ENCODE measurements around the gene TIAM1.

GRCh38 chr21:31090376-31090775 lies 253.7 kb downstream of the TIAM1 start:
- TF ChIP-seq, protein P1, sequence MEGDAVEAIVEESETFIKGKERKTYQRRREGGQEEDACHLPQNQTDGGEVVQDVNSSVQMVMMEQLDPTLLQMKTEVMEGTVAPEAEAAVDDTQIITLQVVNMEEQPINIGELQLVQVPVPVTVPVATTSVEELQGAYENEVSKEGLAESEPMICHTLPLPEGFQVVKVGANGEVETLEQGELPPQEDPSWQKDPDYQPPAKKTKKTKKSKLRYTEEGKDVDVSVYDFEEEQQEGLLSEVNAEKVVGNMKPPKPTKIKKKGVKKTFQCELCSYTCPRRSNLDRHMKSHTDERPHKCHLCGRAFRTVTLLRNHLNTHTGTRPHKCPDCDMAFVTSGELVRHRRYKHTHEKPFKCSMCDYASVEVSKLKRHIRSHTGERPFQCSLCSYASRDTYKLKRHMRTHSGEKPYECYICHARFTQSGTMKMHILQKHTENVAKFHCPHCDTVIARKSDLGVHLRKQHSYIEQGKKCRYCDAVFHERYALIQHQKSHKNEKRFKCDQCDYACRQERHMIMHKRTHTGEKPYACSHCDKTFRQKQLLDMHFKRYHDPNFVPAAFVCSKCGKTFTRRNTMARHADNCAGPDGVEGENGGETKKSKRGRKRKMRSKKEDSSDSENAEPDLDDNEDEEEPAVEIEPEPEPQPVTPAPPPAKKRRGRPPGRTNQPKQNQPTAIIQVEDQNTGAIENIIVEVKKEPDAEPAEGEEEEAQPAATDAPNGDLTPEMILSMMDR (IDR thresholded peaks at IDR 0.05; ENCODE audit: control extremely low read depth in 1 of 3, insufficient read depth in 1 of 3, low read depth in 1 of 3, low read length in 3 of 3) = no peak
- TF ChIP-seq POLR2AphosphoS5 (IDR thresholded peaks at IDR 0.05; ENCODE audit: low read depth, low read length) = no peak
- no peak for TF ChIP-seq TAF1 (IDR thresholded peaks at IDR 0.05; ENCODE audit: low read depth, low read length)
